ENCODE measurements around the gene PALD1. TPM values are rescaled to one million over a fixed set of nuclear protein-coding genes. Genes with fewer than 3 reads are reported as not detected.

The PALD1 gene
- total and polyA plus RNA-seq, 2 experiments from 2014 or later, result 11.9 to 58.2 TPM

DNA sequence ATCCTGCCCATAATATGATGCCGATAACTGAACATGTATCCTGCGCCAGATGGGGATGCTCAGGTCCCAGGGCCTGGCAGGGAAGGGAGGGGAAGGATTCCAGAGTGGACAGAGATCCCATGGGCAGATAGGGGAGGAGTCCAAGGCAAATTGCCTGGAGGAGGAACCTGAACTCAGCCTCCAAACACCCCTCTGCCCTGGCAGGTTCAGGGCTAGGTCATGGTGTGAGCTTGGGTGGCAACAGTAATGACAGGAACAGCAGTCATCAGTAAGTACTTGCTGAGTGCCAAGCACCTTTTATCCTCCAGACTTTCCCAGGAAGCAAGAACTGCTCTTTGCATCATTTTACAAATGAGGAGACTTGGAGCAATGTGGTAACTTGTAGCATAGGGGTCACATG lies 3.8 kb upstream of the PALD1 start (continued):
- TF ChIP-seq, protein P1, sequence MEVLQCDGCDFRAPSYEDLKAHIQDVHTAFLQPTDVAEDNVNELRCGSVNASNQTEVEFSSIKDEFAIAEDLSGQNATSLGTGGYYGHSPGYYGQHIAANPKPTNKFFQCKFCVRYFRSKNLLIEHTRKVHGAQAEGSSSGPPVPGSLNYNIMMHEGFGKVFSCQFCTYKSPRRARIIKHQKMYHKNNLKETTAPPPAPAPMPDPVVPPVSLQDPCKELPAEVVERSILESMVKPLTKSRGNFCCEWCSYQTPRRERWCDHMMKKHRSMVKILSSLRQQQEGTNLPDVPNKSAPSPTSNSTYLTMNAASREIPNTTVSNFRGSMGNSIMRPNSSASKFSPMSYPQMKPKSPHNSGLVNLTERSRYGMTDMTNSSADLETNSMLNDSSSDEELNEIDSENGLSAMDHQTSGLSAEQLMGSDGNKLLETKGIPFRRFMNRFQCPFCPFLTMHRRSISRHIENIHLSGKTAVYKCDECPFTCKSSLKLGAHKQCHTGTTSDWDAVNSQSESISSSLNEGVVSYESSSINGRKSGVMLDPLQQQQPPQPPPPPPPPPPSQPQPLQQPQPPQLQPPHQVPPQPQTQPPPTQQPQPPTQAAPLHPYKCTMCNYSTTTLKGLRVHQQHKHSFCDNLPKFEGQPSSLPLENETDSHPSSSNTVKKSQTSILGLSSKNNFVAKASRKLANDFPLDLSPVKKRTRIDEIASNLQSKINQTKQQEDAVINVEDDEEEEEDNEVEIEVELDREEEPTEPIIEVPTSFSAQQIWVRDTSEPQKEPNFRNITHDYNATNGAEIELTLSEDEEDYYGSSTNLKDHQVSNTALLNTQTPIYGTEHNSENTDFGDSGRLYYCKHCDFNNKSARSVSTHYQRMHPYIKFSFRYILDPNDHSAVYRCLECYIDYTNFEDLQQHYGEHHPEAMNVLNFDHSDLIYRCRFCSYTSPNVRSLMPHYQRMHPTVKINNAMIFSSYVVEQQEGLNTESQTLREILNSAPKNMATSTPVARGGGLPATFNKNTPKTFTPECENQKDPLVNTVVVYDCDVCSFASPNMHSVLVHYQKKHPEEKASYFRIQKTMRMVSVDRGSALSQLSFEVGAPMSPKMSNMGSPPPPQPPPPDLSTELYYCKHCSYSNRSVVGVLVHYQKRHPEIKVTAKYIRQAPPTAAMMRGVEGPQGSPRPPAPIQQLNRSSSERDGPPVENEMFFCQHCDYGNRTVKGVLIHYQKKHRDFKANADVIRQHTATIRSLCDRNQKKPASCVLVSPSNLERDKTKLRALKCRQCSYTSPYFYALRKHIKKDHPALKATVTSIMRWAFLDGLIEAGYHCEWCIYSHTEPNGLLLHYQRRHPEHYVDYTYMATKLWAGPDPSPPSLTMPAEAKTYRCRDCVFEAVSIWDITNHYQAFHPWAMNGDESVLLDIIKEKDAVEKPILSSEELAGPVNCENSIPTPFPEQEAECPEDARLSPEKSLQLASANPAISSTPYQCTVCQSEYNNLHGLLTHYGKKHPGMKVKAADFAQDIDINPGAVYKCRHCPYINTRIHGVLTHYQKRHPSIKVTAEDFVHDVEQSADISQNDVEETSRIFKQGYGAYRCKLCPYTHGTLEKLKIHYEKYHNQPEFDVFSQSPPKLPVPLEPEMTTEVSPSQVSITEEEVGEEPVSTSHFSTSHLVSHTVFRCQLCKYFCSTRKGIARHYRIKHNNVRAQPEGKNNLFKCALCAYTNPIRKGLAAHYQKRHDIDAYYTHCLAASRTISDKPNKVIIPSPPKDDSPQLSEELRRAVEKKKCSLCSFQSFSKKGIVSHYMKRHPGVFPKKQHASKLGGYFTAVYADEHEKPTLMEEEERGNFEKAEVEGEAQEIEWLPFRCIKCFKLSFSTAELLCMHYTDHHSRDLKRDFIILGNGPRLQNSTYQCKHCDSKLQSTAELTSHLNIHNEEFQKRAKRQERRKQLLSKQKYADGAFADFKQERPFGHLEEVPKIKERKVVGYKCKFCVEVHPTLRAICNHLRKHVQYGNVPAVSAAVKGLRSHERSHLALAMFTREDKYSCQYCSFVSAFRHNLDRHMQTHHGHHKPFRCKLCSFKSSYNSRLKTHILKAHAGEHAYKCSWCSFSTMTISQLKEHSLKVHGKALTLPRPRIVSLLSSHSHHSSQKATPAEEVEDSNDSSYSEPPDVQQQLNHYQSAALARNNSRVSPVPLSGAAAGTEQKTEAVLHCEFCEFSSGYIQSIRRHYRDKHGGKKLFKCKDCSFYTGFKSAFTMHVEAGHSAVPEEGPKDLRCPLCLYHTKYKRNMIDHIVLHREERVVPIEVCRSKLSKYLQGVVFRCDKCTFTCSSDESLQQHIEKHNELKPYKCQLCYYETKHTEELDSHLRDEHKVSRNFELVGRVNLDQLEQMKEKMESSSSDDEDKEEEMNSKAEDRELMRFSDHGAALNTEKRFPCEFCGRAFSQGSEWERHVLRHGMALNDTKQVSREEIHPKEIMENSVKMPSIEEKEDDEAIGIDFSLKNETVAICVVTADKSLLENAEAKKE (CRISPR knock-in tag; IDR thresholded peaks at IDR 0.05), result no peak
- TF ChIP-seq EZH2 (IDR thresholded peaks at IDR 0.05; ENCODE audit: low read depth, unreplicated experiment) (no peak), JUNB (IDR thresholded peaks at IDR 0.05; ENCODE audit: unreplicated experiment) (no peak), STAT1 (IDR thresholded peaks at IDR 0.05; ENCODE audit: unreplicated experiment) (no peak)

DNA sequence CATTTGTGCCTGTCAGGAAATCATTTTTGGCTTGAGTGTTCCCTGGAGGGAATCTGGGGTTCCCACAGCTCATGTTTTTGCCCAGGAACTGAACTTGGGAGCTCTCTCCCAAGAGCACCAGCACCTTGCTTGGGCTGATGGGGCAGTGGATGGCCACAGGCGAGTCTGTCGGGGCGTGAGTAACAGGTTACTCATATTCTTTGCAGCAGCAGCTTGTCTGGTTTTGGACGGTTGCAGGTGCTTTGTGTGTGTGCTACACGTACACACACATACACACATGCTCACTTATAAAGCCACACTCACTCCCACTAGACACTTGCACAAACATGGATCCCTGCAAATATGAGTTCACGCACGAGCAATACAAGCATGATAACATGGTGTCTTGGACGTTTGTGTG lies 2.9 kb upstream of the PALD1 start:
- Mint-ChIP-seq H3K4me3 (no peak overlapping the region), H3K4me1 (peaks cover 24% of the 10 kb centered on the region), H3K27ac (no peak overlapping the region), H3K36me3 (ENCODE audit: low read depth) (no peaks in the 10 kb centered on the region), H3K9me3 (no peaks in the 10 kb centered on the region), H3K27me3 (ENCODE audit: insufficient read depth, low read depth, poor library complexity) (peaks cover 26% of the 10 kb centered on the region)
- no peaks in the 10 kb centered on the region; the same call in 1 of the 2 replicates for H4K20me1 ChIP-seq (replicated peaks; ENCODE audit: insufficient read depth)
- DNase-seq (ENCODE audit: low spot score) (no peak), ATAC-seq (no peak)
- H3K4me1 ChIP-seq (ENCODE audit: insufficient read depth), result peaks cover 25% of the 10 kb centered on the region
- H3K27ac ChIP-seq (ENCODE audit: low read depth), result no peak overlapping the region
- no peak overlapping the region for H2AFZ ChIP-seq
- no peak overlapping the region for H3K4me3 ChIP-seq
- H3F3A ChIP-seq (replicated peaks; ENCODE audit: low read depth), result peaks cover 10% of the 10 kb centered on the region; the same call in 1 of the 2 replicates
- no peaks in the 10 kb centered on the region for H3K36me3 ChIP-seq (ENCODE audit: insufficient read depth)
- 0 out of 2 replicates have a peak, but pooled peaks cover 3% of the 10 kb centered on the region for H3K27me3 ChIP-seq (ENCODE audit: insufficient read depth)
- no peak overlapping the region for H3K4me2 ChIP-seq
- peaks cover 17% of the 10 kb centered on the region for H3K79me2 ChIP-seq (replicated peaks; ENCODE audit: insufficient read depth)
- no peaks in the 10 kb centered on the region for H3K9me2 ChIP-seq (ENCODE audit: insufficient read depth)
- TF ChIP-seq, protein P1 (CRISPR knock-in tag; IDR thresholded peaks at IDR 0.05), result no peak
- TF ChIP-seq EZH2phosphoT487 (IDR thresholded peaks at IDR 0.05; ENCODE audit: unreplicated experiment) (no peak), POLR2AphosphoS5 (IDR thresholded peaks at IDR 0.05; ENCODE audit: low read depth) (no peak), EZH2 (IDR thresholded peaks at IDR 0.05; ENCODE audit: low read depth, unreplicated experiment) (no peak), NANOG (IDR thresholded peaks at IDR 0.05; ENCODE audit: borderline replicate concordance) (no peak), JUNB (IDR thresholded peaks at IDR 0.05; ENCODE audit: unreplicated experiment) (no peak)
- TF ChIP-seq, protein P2, sequence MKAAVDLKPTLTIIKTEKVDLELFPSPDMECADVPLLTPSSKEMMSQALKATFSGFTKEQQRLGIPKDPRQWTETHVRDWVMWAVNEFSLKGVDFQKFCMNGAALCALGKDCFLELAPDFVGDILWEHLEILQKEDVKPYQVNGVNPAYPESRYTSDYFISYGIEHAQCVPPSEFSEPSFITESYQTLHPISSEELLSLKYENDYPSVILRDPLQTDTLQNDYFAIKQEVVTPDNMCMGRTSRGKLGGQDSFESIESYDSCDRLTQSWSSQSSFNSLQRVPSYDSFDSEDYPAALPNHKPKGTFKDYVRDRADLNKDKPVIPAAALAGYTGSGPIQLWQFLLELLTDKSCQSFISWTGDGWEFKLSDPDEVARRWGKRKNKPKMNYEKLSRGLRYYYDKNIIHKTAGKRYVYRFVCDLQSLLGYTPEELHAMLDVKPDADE (IDR thresholded peaks at IDR 0.05), result no peak
